ENCODE results near the gene ATP11B. TPM values are rescaled to one million over a fixed set of nuclear protein-coding genes. Genes with fewer than 3 reads are reported as not detected.
"Not testable (repeated sequence)": the region's sequence is repeated elsewhere in the genome, so short reads cannot be mapped to it uniquely, and the experiment has no call there.

Gene ATP11B
- total and polyA plus RNA-seq, 2 experiments from 2014 or later = 25.5 to 68.1 TPM

DNA sequence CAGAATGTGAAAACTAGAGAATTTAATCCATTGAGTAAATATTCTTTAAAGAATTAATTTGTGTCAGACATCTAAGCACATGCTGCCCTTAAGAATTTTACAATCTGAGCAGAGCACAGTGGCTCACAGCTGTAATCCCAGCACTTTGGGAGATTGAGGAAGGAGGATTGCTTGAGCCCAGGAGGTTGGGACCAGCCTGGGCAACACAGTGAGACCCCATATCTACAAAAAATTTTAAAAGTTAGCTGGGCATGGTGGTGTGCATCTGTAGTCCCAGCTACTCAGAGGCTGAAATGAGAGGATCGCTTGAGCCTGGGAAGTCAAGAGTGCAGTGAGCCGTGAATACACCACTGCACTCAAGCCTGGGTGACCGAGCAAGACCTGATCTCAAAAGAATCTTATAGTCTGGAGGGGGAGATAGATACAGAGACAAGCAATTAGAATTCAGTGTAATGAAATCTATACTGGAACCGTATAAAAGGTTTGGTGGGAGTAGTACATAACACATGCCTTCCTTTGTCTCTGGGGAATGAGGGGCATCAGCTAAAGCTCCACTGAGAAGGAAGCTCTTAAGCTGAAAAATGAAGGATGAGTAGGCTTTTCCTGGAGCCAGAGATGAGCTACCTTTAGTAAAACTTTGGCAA, 21.2 kb downstream of the ATP11B start:
- peaks cover 100% of the 10 kb centered on the region for H3K79me2 ChIP-seq (ENCODE audit: insufficient read depth)
- H3K4me1 ChIP-seq (ENCODE audit: insufficient read depth) = peaks cover 22% of the 10 kb centered on the region
- 0 out of 2 replicates have a peak, but pooled peaks cover 1% of the 10 kb centered on the region for H3F3A ChIP-seq (ENCODE audit: insufficient read depth)
- no peaks in the 10 kb centered on the region for H3K9me2 ChIP-seq (ENCODE audit: insufficient read depth)
- no peaks in the 10 kb centered on the region for H3K36me3 ChIP-seq (ENCODE audit: low read depth)
- no peak overlapping the region for H2AFZ ChIP-seq
- 96% methylated on average over 4 of the region's 4 CpGs for WGBS, 2 experiments (ENCODE audit: low coverage in 1 of 2, low lambda C conversion rate in 2 of 2, missing lambda C conversion rate in 2 of 2)
- DNase-seq = no peak
- H3K4me2 ChIP-seq (ENCODE audit: unreplicated experiment) = no peak overlapping the region
- H3K9me3 ChIP-seq (ENCODE audit: low read depth) = no peaks in the 10 kb centered on the region
- in situ Hi-C loops (cut with MboI) = no loop called here
- no peak overlapping the region for H3K27ac ChIP-seq
- no peaks in the 10 kb centered on the region for H3K27me3 ChIP-seq (replicated peaks; ENCODE audit: insufficient read depth)
- peaks cover 17% of the 10 kb centered on the region; the same call in 1 of the 2 replicates for H4K20me1 ChIP-seq (ENCODE audit: insufficient read depth)
- TF ChIP-seq EZH2 (IDR thresholded peaks at IDR 0.05; ENCODE audit: insufficient read depth, poor library complexity, severe bottlenecking) (no peak), EZH2phosphoT487 (IDR thresholded peaks at IDR 0.05; ENCODE audit: insufficient read depth, low read depth) (no peak)
- H3K4me3 ChIP-seq = no peak overlapping the region
- H3K9ac ChIP-seq = no peak overlapping the region

DNA sequence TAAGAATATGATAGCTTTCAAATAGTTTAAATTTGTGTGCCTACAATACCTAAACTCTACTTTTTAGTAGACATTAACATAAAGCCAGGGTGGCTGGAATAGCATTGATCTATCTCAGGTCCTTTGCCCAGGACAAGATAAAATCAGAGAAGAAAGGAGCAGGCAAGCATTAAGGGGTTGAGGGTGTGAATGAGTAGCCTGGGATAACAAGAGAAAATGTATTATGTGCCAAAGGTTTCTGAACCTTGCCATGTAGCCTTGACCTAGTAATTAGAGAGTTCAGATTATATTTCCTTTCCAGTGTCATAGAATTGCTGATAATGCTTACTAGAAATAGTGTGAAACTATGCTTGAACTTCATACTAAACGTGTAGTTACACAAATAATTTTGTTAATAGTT, 22.9 kb downstream of the ATP11B start:
- no peaks in the 10 kb centered on the region for H3K9me3 ChIP-seq (ENCODE audit: low read depth)
- H4K20me1 ChIP-seq (ENCODE audit: insufficient read depth) = peaks cover 17% of the 10 kb centered on the region; the same call in 1 of the 2 replicates
- WGBS, 2 experiments (ENCODE audit: low coverage in 1 of 2, low lambda C conversion rate in 2 of 2, missing lambda C conversion rate in 2 of 2) = 81 to 85% methylated on average over 1 of the region's 1 CpG
- in situ Hi-C loops (cut with MboI) = no loop called here
- H2AFZ ChIP-seq = no peak overlapping the region
- no peak overlapping the region for H3K4me2 ChIP-seq (ENCODE audit: unreplicated experiment)
- no peak overlapping the region for H3K27ac ChIP-seq
- no peaks in the 10 kb centered on the region for H3K27me3 ChIP-seq (replicated peaks; ENCODE audit: insufficient read depth)
- no peaks in the 10 kb centered on the region; the same call in 1 of the 2 replicates for H3K36me3 ChIP-seq (ENCODE audit: low read depth)
- H3K4me1 ChIP-seq (ENCODE audit: insufficient read depth) = peaks cover 14% of the 10 kb centered on the region
- H3K9me2 ChIP-seq (ENCODE audit: insufficient read depth) = no peaks in the 10 kb centered on the region
- no peak for DNase-seq
- H3F3A ChIP-seq (ENCODE audit: insufficient read depth) = no peaks in the 10 kb centered on the region
- no peak overlapping the region for H3K4me3 ChIP-seq
- no peak overlapping the region for H3K9ac ChIP-seq
- no peak for TF ChIP-seq EZH2phosphoT487 (IDR thresholded peaks at IDR 0.05; ENCODE audit: insufficient read depth, low read depth)
- TF ChIP-seq EZH2 (IDR thresholded peaks at IDR 0.05; ENCODE audit: insufficient read depth, poor library complexity, severe bottlenecking) = no peak
- peaks cover 100% of the 10 kb centered on the region for H3K79me2 ChIP-seq (ENCODE audit: insufficient read depth)

DNA sequence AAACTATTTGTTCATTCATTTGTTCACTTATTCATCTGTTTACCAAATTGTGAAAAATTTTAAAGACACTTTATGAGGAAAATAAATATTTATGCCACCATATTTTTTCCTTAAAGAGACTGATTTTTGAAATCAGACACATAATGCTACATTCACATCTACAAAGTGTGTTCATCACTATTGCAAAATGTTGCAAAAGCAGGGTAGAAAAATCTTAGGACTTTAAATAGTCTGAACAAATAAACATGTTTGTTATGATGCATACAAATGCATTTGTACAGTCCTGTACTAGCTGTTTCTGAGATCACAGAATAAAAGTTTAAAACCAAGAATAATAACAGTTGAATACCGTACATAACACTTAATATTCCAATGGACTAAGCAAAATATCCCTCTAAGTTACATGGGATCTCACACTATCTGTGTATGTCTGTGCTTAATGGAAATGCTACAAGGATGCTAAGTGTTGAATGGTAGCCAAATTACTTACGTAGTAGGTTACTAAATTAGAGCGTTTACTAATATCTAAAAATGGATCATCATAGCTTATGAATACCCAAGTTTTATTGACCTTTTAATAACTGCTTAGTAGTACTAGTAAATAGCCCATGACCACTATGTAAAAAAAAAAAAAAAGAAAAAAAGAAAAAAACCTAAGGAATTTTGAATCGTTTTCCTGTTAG, 25.1 kb downstream of the ATP11B start:
- WGBS, 2 experiments (ENCODE audit: low coverage in 1 of 2, low lambda C conversion rate in 2 of 2, missing lambda C conversion rate in 2 of 2) = 89 to 92% methylated on average over 4 of the region's 4 CpGs
- Histone ChIP-seq H3K36me3 (ENCODE audit: low read depth) (no peaks in the 10 kb centered on the region; the same call in 1 of the 2 replicates), H3K4me1 (ENCODE audit: insufficient read depth) (0 out of 2 replicates have a peak, but pooled peaks cover 8% of the 10 kb centered on the region), H2AFZ (no peak overlapping the region), H3K4me2 (ENCODE audit: unreplicated experiment) (no peak overlapping the region), H3K9me3 (ENCODE audit: low read depth) (no peaks in the 10 kb centered on the region), H3K9ac (no peak overlapping the region), H4K20me1 (ENCODE audit: insufficient read depth) (peaks cover 12% of the 10 kb centered on the region; the same call in 1 of the 2 replicates), H3K9me2 (ENCODE audit: insufficient read depth) (no peaks in the 10 kb centered on the region), H3K27me3 (replicated peaks; ENCODE audit: insufficient read depth) (no peaks in the 10 kb centered on the region), H3K79me2 (ENCODE audit: insufficient read depth) (peaks cover 97% of the 10 kb centered on the region), H3K4me3 (no peak overlapping the region), H3F3A (ENCODE audit: insufficient read depth) (no peaks in the 10 kb centered on the region), H3K27ac (no peak overlapping the region)
- in situ Hi-C loops (cut with MboI) = no loop called here
- no peak for TF ChIP-seq EZH2 (IDR thresholded peaks at IDR 0.05; ENCODE audit: insufficient read depth, poor library complexity, severe bottlenecking)
- no peak for TF ChIP-seq EZH2phosphoT487 (IDR thresholded peaks at IDR 0.05; ENCODE audit: insufficient read depth, low read depth)
- no peak for DNase-seq

DNA sequence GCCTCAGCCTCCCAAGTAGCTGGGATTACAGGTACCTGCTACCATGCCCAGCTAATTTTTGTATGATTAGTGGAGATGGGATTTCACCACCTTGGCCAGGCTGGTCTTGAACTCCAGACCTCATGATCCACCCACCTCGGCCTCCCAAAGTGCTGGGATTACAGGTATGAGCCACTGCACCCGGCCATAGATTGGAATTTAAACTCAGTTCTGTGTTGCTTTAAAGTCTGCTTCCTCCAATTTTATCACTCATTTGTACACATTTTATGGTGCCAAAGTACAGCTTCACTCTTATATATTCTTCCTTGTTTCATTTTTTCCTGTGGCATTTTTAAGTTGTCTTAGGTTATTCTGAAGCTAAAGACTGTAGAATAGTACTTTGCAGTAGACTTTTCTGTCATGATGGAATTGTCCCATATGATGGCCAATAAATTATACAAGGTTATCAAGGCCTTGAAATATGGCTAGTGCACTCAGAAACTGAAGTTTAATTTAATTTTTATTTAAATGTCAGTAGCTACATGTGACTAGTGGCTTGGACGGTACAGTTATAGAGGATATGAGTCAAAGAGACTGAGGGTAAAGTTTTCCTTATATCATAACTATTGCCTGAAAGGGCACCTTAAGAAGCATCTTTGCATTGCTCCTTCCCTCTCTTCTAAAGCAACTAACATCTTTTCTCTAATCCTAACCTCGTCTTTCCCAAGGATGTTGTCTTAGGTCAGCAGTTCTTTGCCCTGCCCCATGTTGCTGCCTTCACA, 28.1 kb downstream of the ATP11B start:
- H3K4me1 ChIP-seq (ENCODE audit: insufficient read depth) = 0 out of 2 replicates have a peak, but pooled peaks cover 4% of the 10 kb centered on the region
- no peaks in the 10 kb centered on the region for H3K27me3 ChIP-seq (replicated peaks; ENCODE audit: insufficient read depth)
- no peak for TF ChIP-seq EZH2 (IDR thresholded peaks at IDR 0.05; ENCODE audit: insufficient read depth, poor library complexity, severe bottlenecking)
- TF ChIP-seq EZH2phosphoT487 (IDR thresholded peaks at IDR 0.05; ENCODE audit: insufficient read depth, low read depth) = no peak
- DNase-seq = no peak
- peaks cover 8% of the 10 kb centered on the region; the same call in 1 of the 2 replicates for H4K20me1 ChIP-seq (ENCODE audit: insufficient read depth)
- no peak overlapping the region for H3K4me3 ChIP-seq
- peaks cover 97% of the 10 kb centered on the region for H3K79me2 ChIP-seq (ENCODE audit: insufficient read depth)
- H3K27ac ChIP-seq = no peak overlapping the region
- H3K36me3 ChIP-seq (ENCODE audit: low read depth) = no peaks in the 10 kb centered on the region; the same call in 1 of the 2 replicates
- in situ Hi-C loops (cut with MboI) = no loop called here
- H3K4me2 ChIP-seq (ENCODE audit: unreplicated experiment) = no peak overlapping the region
- no peak overlapping the region for H3K9ac ChIP-seq
- no peaks in the 10 kb centered on the region for H3K9me2 ChIP-seq (ENCODE audit: insufficient read depth)
- H2AFZ ChIP-seq = no peak overlapping the region
- no peaks in the 10 kb centered on the region for H3F3A ChIP-seq (ENCODE audit: insufficient read depth)
- whole genome bisulfite sequencing, 2 experiments (ENCODE audit: low coverage in 1 of 2, low lambda C conversion rate in 2 of 2, missing lambda C conversion rate in 2 of 2) = 87 to 90% methylated on average over 4 of the region's 4 CpGs
- H3K9me3 ChIP-seq (ENCODE audit: low read depth) = no peaks in the 10 kb centered on the region

GRCh38 chr3:182822260-182822659, 29.0 kb downstream of the ATP11B start:
- H3K9me3 ChIP-seq (ENCODE audit: low read depth); in situ Hi-C loops (cut with MboI): not testable (repeated sequence)

More at GRCh38 chr3:182822260-182822659, 29.0 kb downstream of the ATP11B start:
- not testable (repeated sequence) for DNase-seq; H3K9ac ChIP-seq; H3K9me2 ChIP-seq (ENCODE audit: insufficient read depth); H3K27ac ChIP-seq; H3F3A ChIP-seq (ENCODE audit: insufficient read depth); H3K4me2 ChIP-seq (ENCODE audit: unreplicated experiment); H3K36me3 ChIP-seq (ENCODE audit: low read depth); H3K4me1 ChIP-seq (ENCODE audit: insufficient read depth); H3K27me3 ChIP-seq (replicated peaks; ENCODE audit: insufficient read depth); H3K4me3 ChIP-seq; H2AFZ ChIP-seq
- 88 to 94% methylated on average over 5 of the region's 5 CpGs for whole genome bisulfite sequencing, 2 experiments (ENCODE audit: low coverage in 1 of 2, low lambda C conversion rate in 2 of 2, missing lambda C conversion rate in 2 of 2)
- H3K79me2 ChIP-seq (ENCODE audit: insufficient read depth) = peaks cover 97% of the 10 kb centered on the region
- H4K20me1 ChIP-seq (ENCODE audit: insufficient read depth) = peaks cover 11% of the 10 kb centered on the region; the same call in 1 of the 2 replicates

All from GM23248 (cell line).